Heart left ventricle (tissue), 13 donors: ENCODE results near the gene WASF3.

Experiments used
- POLR2A ChIP-seq, 2 donors: fragments of 450-650 bp; IDR thresholded peaks; one replicate each; pipeline ENCODE4 v1.6.1; 2017; ENCODE audit warnings: antibody characterized with exemption in 2 of 2, mild to moderate bottlenecking in 2 of 2, moderate library complexity in 2 of 2
- TF ChIP-seq, protein P1 (sequence below), 12 donors: fragments of 200-600 bp; sonication (generic) in 4 of 12; IDR thresholded peaks; one replicate each; pipeline versions ENCODE4 v1.5.0 to v1.8.0; 2018 to 2022; ENCODE audit warnings: antibody characterized with exemption in 12 of 12, mild to moderate bottlenecking in 5 of 12
- donor health status: ischemic (EF 13 %, LVEDD 7.1; RV severe dilation, severe dysfunction).
- donor health status: DM: no; HTN: yes; CAD: no.
- donor health status: DM: no; HTN: no; CAD: no.
- donor health status: ischemic (EF 25% LVEDD 6.9; RV normal size, moderate dysfunction).
- donor health status: ischemic (EF 25% LVEDD 5.7; RV mildly dilated, moderate dysfunction).
- donor health status: ischemic (EF 35%, LVEDD 5.7; RV mildly dilated, moderate dysfunction).
- donor health status: nonischemic (EF 11% LVEDD 7.7; RV severe dilation, severe dysfunction).
- donor health status: DM: yes; HTN: yes; CAD: no.
- donor health status: PGD.
- donor health status: ischemic (EF 29% LVEDD 5.4; RV normal size, mild dysfunction).
- donor health status: nonischemic (EF 23%, LVEDD 6.1; RV moderate dilation, normal function).

DNA sequence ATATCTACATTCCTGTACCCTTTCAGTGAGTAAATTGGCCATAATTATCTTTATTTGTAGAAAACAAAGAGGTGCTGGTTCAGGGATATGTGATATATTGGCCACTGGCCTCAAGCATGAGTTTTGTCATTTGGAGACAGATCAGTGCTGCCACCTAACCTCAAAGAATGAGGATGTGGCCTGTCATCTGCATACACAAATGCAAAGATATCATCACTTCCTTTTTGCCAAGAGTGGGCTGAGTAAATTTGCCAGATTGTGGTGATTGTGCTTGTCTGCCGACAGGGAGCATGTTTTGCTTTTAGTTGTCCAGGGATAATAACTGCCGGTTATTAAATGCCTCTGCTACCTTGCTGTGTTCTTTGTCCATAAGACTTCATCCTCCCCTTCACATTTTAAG is 44.2 kb downstream of the WASF3 start:
- TF ChIP-seq, protein P1, sequence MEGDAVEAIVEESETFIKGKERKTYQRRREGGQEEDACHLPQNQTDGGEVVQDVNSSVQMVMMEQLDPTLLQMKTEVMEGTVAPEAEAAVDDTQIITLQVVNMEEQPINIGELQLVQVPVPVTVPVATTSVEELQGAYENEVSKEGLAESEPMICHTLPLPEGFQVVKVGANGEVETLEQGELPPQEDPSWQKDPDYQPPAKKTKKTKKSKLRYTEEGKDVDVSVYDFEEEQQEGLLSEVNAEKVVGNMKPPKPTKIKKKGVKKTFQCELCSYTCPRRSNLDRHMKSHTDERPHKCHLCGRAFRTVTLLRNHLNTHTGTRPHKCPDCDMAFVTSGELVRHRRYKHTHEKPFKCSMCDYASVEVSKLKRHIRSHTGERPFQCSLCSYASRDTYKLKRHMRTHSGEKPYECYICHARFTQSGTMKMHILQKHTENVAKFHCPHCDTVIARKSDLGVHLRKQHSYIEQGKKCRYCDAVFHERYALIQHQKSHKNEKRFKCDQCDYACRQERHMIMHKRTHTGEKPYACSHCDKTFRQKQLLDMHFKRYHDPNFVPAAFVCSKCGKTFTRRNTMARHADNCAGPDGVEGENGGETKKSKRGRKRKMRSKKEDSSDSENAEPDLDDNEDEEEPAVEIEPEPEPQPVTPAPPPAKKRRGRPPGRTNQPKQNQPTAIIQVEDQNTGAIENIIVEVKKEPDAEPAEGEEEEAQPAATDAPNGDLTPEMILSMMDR (IDR thresholded peaks at IDR 0.05), result peak in 2 of 12 donors; percentile 9 to 12
- no peak for TF ChIP-seq POLR2A (IDR thresholded peaks at IDR 0.05)
